H9 (cell line): ENCODE data around the gene QSER1. TPM values are rescaled to one million over a fixed set of nuclear protein-coding genes. Genes with fewer than 3 reads are reported as not detected.

Experiments used
- DNase-seq: peaks from one replicate; pipeline ENCODE4 v3.0.0-alpha.2; 2017
- H2AFZ ChIP-seq: one replicate; pipeline ENCODE4 v1.6.1; 2013; ENCODE audit warnings: mild to moderate bottlenecking, low read length, control low read depth, moderate library complexity
- H2AK5ac ChIP-seq: 2 replicates; pipeline ENCODE4 v1.6.1; 2013; ENCODE audit warnings: low read length, control low read depth, mixed read lengths; ENCODE audit not compliant: insufficient read length
- H2BK120ac ChIP-seq: one replicate; pipeline ENCODE4 v1.6.1; 2013; ENCODE audit warnings: low read depth, mild to moderate bottlenecking, low read length, control low read depth, inconsistent platforms; ENCODE audit not compliant: poor library complexity, severe bottlenecking
- H2BK12ac ChIP-seq: 2 replicates; pipeline ENCODE4 v1.6.1; 2013; ENCODE audit warnings: low read length, control low read depth, mixed read lengths, low read depth; ENCODE audit not compliant: insufficient read length
- H2BK15ac ChIP-seq: 2 replicates; pipeline ENCODE4 v1.6.1; 2013; ENCODE audit warnings: low read depth, low read length, control low read depth
- H2BK20ac ChIP-seq: one replicate; pipeline ENCODE4 v1.6.1; 2013; ENCODE audit warnings: low read depth, mild to moderate bottlenecking, low read length, control low read depth, inconsistent platforms; ENCODE audit not compliant: poor library complexity, severe bottlenecking
- H2BK5ac ChIP-seq: 2 replicates; pipeline ENCODE4 v1.6.1; 2013; ENCODE audit warnings: low read length, control low read depth, mixed read lengths; ENCODE audit not compliant: insufficient read length
- H3K14ac ChIP-seq: 2 replicates; pipeline ENCODE4 v1.6.1; 2013; ENCODE audit warnings: low read length, control low read depth; ENCODE audit not compliant: insufficient read depth
- H3K18ac ChIP-seq: 2 replicates; pipeline ENCODE4 v1.6.1; 2013; ENCODE audit warnings: low read depth, mild to moderate bottlenecking, mixed read lengths, low read length, control low read depth; ENCODE audit not compliant: insufficient read length
- H3K23ac ChIP-seq: 2 replicates; pipeline ENCODE4 v1.6.1; 2013; ENCODE audit warnings: low read length, control low read depth, mixed read lengths, low read depth; ENCODE audit not compliant: insufficient read length
- H3K23me2 ChIP-seq: 2 replicates; pipeline ENCODE4 v1.6.1; 2013; ENCODE audit warnings: low read depth, mild to moderate bottlenecking, mixed read lengths, low read length, control low read depth; ENCODE audit not compliant: insufficient read length, poor library complexity, severe bottlenecking
- H3K27ac ChIP-seq: 2 replicates; pipeline ENCODE4 v1.5.1; 2013; ENCODE audit warnings: low read length, control low read depth, mixed read lengths, low read depth; ENCODE audit not compliant: insufficient read length
- H3K27me3 ChIP-seq: 2 replicates; pipeline ENCODE4 v1.6.1; 2013; ENCODE audit warnings: low read length, control low read depth, inconsistent platforms; ENCODE audit not compliant: insufficient read depth
- H3K4ac ChIP-seq: 2 replicates; pipeline ENCODE4 v1.6.1; 2013; ENCODE audit warnings: low read depth, mild to moderate bottlenecking, control low read depth, inconsistent platforms, low read length, moderate library complexity
- H3K4me1 ChIP-seq: 2 replicates; pipeline ENCODE4 v1.6.1; 2013; ENCODE audit warnings: low read length, control low read depth, inconsistent platforms; ENCODE audit not compliant: insufficient read depth
- H3K4me2 ChIP-seq: 2 replicates; pipeline ENCODE4 v1.6.1; 2013; ENCODE audit warnings: low read length, control low read depth, mixed read lengths; ENCODE audit not compliant: insufficient read length, insufficient read depth
- H3K56ac ChIP-seq: 2 replicates; pipeline ENCODE4 v1.6.1; 2013; ENCODE audit warnings: low read depth, mild to moderate bottlenecking, mixed read lengths, low read length, control low read depth; ENCODE audit not compliant: insufficient read length
- H3K79me1 ChIP-seq: 2 replicates; pipeline ENCODE4 v1.6.1; 2013; ENCODE audit warnings: low read depth, mild to moderate bottlenecking, moderate library complexity, low read length, control low read depth, inconsistent platforms; ENCODE audit not compliant: insufficient read depth, poor library complexity, severe bottlenecking
- H3K79me2 ChIP-seq: 2 replicates; pipeline ENCODE4 v1.6.1; 2013; ENCODE audit warnings: low read length, control low read depth, inconsistent platforms; ENCODE audit not compliant: insufficient read depth
- H3K9ac ChIP-seq: 2 replicates; pipeline ENCODE4 v1.6.1; 2013; ENCODE audit warnings: low read length, control low read depth, mixed read lengths; ENCODE audit not compliant: insufficient read length; ENCODE audit errors: extremely low read depth
- H3K9me3 ChIP-seq: one replicate; pipeline ENCODE4 v1.6.1; 2013; ENCODE audit warnings: low read depth, low read length, inconsistent platforms; ENCODE audit not compliant: control insufficient read depth
- H3T11ph ChIP-seq: one replicate; pipeline ENCODE4 v1.6.1; 2013; ENCODE audit warnings: mild to moderate bottlenecking, low read length, control low read depth, inconsistent platforms
- H4K20me1 ChIP-seq: one replicate; pipeline ENCODE4 v1.6.1; 2013; ENCODE audit not compliant: control insufficient read depth, insufficient read length, insufficient read depth
- H4K5ac ChIP-seq: 2 replicates; pipeline ENCODE4 v1.6.1; 2013; ENCODE audit warnings: low read depth, mild to moderate bottlenecking, mixed read lengths, low read length, control low read depth; ENCODE audit not compliant: insufficient read length
- H4K8ac ChIP-seq: replicated peaks from 2 replicates; pipeline ENCODE4 v1.6.1; 2013; ENCODE audit warnings: low read length, control low read depth, mixed read lengths, low read depth; ENCODE audit not compliant: insufficient read length
- H4K91ac ChIP-seq: 2 replicates; pipeline ENCODE4 v1.6.1; 2013; ENCODE audit warnings: low read depth, mild to moderate bottlenecking, moderate library complexity, mixed read lengths, low read length, control low read depth; ENCODE audit not compliant: insufficient read length
- H3K27ac Mint-ChIP-seq, 3 experiments: 2 replicates in 2 of 3; 3 replicates in 1 of 3; pipeline ENCODE4 v1.8.0; 2020 to 2021; ENCODE audit warnings: mixed read lengths in 3 of 3, mild to moderate bottlenecking in 1 of 3, moderate library complexity in 1 of 3
- H3K27me3 Mint-ChIP-seq: 2 replicates; pipeline ENCODE4 v1.8.0; 2021; ENCODE audit warnings: low read depth, mild to moderate bottlenecking, moderate library complexity, mixed read lengths
- H3K36me3 Mint-ChIP-seq, 3 experiments: 2 replicates in 2 of 3; 3 replicates in 1 of 3; pipeline ENCODE4 v1.8.0; 2020 to 2021; ENCODE audit warnings: low read depth in 3 of 3, mixed read lengths in 3 of 3; ENCODE audit not compliant: insufficient read depth in 1 of 3
- H3K4me1 Mint-ChIP-seq, 2 experiments: 2 replicates each; pipeline ENCODE4 v1.8.0; 2020; ENCODE audit warnings: mixed read lengths in 2 of 2
- H3K4me3 Mint-ChIP-seq, 2 experiments: 2 replicates in 1 of 2; 3 replicates in 1 of 2; pipeline ENCODE4 v1.8.0; 2020 to 2021; ENCODE audit warnings: mild to moderate bottlenecking in 2 of 2, mixed read lengths in 2 of 2, moderate library complexity in 1 of 2
- H3K9me3 Mint-ChIP-seq, 2 experiments: 2 replicates in 1 of 2; 3 replicates in 1 of 2; pipeline ENCODE4 v1.8.0; 2020; ENCODE audit warnings: mild to moderate bottlenecking in 2 of 2, mixed read lengths in 2 of 2, moderate library complexity in 1 of 2
- WGBS: extraction: QIAGEN DNeasy Blood & Tissue Kit; methylation state at CpG from one replicate; pipeline ENCODE4 v1.1.7; 2013; ENCODE audit warnings: missing lambda C conversion rate, low lambda C conversion rate, mixed read lengths; ENCODE audit not compliant: insufficient read length; ENCODE audit errors: extremely low coverage; 5-methylcytosine and 5-hydroxymethylcytosine counted together
- total RNA-seq: library from RNA; stranded (reverse); gene quantifications from 2 replicates; pipeline ENCODE4 v1.2.1, GENCODE V29; 2021
- TF ChIP-seq, protein P1 (sequence below): fragments of 200-600 bp; sonication (generic); conservative IDR thresholded peaks from 3 replicates; pipeline ENCODE4 v1.8.0; 2021; ENCODE audit warnings: antibody characterized with exemption, mild to moderate bottlenecking

Gene QSER1
- total RNA-seq, 1 experiment from 2014 or later: 139 TPM

DNA sequence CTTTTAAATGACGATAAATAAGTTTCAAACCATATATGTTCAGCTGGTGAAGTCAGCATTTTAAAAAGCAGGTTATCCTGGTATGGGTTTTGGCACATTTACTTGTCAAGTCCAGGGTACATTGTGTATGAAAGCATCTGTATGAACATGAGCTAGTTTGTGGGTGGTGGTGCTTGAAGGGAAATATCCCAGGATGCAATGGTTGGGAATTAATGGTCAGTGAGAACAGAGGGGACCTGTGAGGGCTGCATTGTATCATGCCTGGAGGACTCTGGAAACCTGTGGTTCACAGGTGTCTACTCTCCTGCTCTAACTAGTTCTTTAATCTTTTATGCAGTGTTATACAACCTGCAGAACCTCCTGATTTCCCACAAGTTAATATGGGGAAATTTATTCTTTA lies 128.9 kb downstream of the QSER1 start:
- H3K79me1 ChIP-seq: no peaks in the 10 kb centered on the region
- no peak overlapping the region for H2BK12ac ChIP-seq
- Mint-ChIP-seq H3K9me3 (no peaks in the 10 kb centered on the region), H3K36me3 (no peaks in the 10 kb centered on the region), H3K27ac (no peak overlapping the region), H3K27me3 (peaks cover 9% of the 10 kb centered on the region), H3K4me1 (peaks cover 23 to 27% of the 10 kb centered on the region in 2 experiments), H3K4me3 (no peak overlapping the region)
- H4K91ac ChIP-seq: no peak overlapping the region
- H2BK15ac ChIP-seq: no peak overlapping the region
- no peak overlapping the region for H3K4me2 ChIP-seq
- H4K5ac ChIP-seq: no peak overlapping the region
- no peak overlapping the region for H3K14ac ChIP-seq
- H3K79me2 ChIP-seq: no peaks in the 10 kb centered on the region
- peaks cover 1% of the 10 kb centered on the region for H3K23me2 ChIP-seq
- H3K4ac ChIP-seq: no peak overlapping the region
- no peaks in the 10 kb centered on the region for H3K27me3 ChIP-seq
- H3K27ac ChIP-seq: no peak overlapping the region
- TF ChIP-seq, protein P1, sequence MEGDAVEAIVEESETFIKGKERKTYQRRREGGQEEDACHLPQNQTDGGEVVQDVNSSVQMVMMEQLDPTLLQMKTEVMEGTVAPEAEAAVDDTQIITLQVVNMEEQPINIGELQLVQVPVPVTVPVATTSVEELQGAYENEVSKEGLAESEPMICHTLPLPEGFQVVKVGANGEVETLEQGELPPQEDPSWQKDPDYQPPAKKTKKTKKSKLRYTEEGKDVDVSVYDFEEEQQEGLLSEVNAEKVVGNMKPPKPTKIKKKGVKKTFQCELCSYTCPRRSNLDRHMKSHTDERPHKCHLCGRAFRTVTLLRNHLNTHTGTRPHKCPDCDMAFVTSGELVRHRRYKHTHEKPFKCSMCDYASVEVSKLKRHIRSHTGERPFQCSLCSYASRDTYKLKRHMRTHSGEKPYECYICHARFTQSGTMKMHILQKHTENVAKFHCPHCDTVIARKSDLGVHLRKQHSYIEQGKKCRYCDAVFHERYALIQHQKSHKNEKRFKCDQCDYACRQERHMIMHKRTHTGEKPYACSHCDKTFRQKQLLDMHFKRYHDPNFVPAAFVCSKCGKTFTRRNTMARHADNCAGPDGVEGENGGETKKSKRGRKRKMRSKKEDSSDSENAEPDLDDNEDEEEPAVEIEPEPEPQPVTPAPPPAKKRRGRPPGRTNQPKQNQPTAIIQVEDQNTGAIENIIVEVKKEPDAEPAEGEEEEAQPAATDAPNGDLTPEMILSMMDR: no peak
- H2BK5ac ChIP-seq: no peak overlapping the region
- H2AK5ac ChIP-seq: no peak overlapping the region
- no peak overlapping the region for H3K18ac ChIP-seq
- no peaks in the 10 kb centered on the region for H4K20me1 ChIP-seq
- H4K8ac ChIP-seq: no peak overlapping the region
- no peak overlapping the region for H2BK20ac ChIP-seq
- DNase-seq: no peak
- no peak overlapping the region for H3K9ac ChIP-seq
- H2BK120ac ChIP-seq: no peak overlapping the region
- H3K4me1 ChIP-seq: no peaks in the 10 kb centered on the region
- no peak overlapping the region for H3K23ac ChIP-seq
- no peaks in the 10 kb centered on the region for H3K9me3 ChIP-seq
- WGBS: no CpG with 5 or more reads among the region's 1 CpG
- no peak overlapping the region for H3T11ph ChIP-seq
- no peak overlapping the region for H3K56ac ChIP-seq
- H2AFZ ChIP-seq: no peak overlapping the region
